ENCODE results near the gene CHMP4B. TPM values are rescaled to one million over a fixed set of nuclear protein-coding genes. Genes with fewer than 3 reads are reported as not detected.

The CHMP4B gene, protein sequence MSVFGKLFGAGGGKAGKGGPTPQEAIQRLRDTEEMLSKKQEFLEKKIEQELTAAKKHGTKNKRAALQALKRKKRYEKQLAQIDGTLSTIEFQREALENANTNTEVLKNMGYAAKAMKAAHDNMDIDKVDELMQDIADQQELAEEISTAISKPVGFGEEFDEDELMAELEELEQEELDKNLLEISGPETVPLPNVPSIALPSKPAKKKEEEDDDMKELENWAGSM
- 24.6 TPM for total RNA-seq (ENCODE audit: insufficient read depth, low replicate concordance)

DNA sequence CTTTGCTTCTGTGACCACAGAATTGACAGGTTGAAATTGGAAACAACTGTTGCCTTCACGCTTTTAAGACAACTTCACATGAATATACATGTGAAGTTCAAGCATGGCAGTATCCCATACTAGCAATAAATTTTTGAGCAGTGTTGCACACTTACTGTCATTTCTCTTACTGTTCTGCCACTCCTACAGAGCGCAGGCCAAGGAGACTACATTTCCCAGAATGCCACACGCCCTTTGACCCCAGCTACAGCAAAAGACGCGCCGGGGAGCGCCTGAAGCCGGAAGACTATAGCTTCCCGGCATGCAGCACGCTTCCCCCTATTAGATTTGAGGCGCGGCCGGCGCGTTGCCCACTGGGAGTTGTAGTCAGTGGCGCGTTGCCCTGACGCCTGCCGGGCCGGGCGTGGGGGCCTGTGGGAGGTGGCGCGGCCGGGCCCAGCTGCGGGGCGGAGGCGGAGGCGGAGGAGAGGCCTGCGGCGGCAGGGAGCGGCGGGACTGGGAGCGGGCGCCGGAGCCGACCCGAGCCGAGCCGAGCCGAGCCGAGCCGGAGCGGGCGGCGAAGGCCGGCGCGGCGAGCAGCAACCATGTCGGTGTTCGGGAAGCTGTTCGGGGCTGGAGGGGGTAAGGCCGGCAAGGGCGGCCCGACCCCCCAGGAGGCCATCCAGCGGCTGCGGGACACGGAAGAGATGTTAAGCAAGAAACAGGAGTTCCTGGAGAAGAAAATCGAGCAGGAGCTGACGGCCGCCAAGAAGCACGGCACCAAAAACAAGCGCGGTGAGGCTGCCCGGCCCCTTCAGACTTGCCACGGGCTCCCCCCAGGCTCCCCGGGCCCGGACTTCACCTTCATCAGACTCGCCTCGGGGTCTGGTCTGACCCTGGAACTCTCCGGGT is at the start of gene CHMP4B:
TSS of gene CHMP4B (plus strand) at position 464 of the 891 bp plus-strand sequence. CDS start at position 585, 121 bp downstream.
- DNase-seq (ENCODE audit: low spot score) = peak; percentile 99

DNA sequence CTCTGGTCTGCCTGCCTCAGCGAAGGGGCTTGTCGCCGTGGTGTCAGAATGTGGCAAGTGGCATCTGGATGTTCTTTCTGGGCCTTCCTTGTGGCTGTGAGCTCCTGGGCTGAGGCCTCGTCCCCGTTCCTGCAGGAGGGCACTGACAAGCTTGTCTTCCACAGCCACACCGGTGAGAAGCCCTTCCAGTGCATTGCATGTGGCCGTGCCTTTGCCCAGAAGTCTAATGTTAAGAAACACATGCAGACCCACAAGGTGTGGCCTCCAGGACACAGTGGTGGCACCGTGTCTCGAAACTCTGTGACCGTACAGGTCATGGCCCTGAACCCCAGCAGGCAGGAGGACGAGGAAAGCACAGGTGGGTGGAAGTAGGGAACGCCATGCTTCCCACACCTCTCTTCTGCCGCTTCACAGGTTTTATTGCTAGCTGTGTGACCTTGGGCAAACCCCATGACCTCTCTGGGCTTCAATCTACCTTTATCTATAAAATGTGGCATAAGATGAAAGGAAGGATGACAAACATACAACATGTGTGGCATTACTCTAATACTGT is 49.4 kb upstream of the CHMP4B start:
- no peak for DNase-seq (ENCODE audit: low spot score)

DNA sequence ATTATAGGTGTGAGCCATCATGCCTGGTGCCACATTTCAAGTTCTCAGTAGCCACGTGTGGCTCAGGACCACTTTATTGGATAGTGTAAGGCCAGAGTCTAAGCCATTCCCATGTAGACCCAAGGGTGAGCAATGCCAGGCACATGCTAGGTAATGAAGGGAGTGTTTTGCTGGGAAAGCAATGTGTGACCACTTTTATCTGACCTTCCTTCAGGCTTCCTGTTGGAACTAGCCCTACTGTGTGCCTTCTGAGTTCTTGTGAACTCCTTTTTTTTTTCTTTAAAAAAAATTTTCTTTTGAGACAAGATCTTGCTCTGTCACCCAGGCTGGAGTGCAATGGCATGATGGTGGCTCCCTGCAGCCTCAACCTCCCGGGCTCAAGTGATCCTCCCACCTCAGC is 46.0 kb upstream of the CHMP4B start:
- DNase-seq (ENCODE audit: low spot score) = no peak

DNA sequence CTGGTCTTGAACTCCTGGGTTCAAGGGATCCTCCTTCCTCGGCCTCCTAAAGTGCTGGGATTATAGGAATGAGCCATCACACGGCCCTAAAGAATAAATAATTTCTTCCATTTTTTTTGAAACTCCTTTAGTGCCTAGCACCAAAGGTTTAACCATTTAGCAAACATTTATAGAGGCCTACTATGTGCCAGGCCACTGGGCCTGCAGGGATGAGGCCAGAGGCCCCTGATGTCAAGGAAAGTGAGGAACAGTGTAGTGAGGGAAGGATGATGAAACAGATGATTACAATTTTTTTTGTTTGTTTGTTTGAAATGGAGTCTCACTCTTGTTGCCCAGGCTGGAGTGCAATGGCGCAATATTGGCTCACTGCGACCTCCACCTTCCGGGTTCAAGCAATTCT is 45.6 kb upstream of the CHMP4B start:
- DNase-seq (ENCODE audit: low spot score) = no peak

DNA sequence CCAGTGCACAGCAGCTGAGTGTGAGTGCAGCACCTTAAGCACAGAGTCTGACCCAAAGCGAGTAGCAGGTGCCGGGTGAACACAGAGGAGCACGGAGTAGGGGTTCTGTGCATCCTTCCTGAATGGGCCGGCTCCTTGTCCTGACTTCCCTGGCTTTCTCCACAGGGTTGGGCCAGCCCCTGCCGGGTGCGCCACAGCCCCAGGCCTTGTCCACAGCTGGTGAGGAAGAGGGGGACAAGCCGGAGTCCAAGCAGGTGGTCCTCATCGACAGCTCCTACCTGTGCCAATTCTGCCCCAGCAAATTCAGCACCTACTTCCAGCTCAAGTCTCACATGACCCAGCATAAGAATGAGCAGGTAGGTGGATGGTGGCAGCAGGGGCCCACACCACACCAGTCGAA is 44.5 kb upstream of the CHMP4B start:
- DNase-seq (ENCODE audit: low spot score) = no peak

DNA sequence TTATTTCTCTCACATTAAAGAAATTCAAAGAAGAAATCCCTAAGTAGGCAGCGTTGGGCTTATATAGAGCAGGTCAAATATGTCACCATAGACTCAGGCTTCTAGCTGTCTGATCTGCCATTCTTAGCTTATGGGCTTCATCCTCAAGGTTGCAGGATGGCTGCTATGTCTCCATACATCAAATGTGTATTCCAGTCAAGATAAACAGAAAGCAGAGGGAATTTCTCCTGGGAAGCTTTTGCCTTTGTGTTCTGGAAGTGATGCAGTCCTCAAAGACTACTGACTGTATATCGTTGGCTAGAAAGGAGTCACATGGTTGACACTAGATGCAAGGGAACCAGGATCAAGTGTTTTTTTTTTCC is 43.4 kb upstream of the CHMP4B start:
- no peak for DNase-seq (ENCODE audit: low spot score)

DNA sequence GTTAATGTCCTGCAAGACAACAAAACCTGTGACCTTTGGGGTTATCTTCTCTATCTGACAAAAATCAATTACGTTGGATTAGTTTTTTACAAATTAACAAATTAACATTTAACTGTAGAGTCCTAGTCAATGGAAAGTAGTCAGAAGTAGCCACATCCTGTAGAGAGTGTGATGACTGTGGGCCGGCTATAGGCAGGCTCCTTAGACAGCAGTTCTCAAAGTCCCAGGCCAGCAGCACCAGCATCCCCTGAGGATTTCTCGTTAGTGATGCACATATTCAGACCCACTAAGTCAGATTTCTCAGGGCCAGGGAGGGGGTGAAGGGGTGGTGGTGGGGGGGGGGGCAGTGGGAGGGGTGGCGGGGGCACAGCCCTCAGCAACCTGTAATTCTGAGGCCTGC is 42.1 kb upstream of the CHMP4B start:
- DNase-seq (ENCODE audit: low spot score) = no peak

DNA sequence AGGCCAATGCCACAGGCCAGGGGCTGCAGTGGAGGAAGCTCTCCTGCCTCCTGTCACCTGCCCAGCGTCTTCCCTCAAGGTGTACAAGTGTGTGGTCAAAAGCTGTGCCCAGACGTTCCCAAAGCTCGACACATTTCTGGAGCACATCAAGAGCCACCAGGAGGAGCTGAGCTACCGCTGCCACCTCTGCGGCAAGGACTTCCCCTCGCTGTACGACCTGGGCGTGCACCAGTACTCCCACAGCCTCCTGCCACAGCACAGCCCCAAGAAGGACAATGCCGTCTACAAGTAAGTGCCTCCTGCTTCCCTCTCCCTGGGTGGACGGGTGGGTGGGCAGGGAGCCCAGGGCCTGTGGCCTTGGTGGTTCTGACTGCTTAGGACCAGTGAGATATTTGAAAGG is 41.1 kb upstream of the CHMP4B start:
- no peak for DNase-seq (ENCODE audit: low spot score)

DNA sequence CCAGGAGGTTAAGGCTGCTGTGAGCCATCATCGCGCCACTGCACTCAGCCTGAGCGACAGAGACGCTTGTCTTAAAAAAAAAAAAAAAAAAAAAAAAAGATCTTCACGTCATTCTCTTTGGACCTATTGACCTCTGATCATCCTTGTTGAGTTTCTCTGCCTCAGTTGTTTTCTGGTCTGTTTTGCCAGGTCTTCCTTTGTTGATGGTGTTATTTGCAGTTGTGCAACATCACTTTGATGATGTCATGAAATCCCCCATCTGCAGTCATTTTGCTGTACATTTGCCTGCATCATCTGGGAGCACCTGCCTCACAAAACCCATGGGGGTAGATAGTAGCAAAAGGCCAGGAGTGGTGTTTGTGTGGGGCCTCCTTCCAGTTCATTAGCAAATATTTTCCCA is 39.2 kb upstream of the CHMP4B start:
- DNase-seq (ENCODE audit: low spot score) = no peak

DNA sequence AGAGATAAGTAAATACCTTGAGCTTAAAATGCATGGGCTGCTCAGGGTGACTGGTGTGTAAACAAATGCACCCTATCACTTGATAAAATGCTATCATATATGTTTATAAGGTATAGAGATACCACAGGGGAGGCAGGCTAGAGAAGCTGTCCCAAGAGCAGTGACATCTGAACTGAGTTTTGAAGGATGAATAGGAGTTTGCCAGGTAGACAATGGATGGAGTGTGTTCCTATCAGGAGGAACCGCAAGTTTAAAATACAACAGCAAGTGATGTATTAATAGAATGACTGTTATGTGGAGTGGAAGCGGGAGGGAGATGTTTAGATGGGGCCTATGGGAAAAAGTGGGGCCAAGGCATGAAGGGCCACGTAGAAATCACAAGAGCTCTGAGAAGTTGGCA is 38.7 kb upstream of the CHMP4B start:
- no peak for DNase-seq (ENCODE audit: low spot score)

DNA sequence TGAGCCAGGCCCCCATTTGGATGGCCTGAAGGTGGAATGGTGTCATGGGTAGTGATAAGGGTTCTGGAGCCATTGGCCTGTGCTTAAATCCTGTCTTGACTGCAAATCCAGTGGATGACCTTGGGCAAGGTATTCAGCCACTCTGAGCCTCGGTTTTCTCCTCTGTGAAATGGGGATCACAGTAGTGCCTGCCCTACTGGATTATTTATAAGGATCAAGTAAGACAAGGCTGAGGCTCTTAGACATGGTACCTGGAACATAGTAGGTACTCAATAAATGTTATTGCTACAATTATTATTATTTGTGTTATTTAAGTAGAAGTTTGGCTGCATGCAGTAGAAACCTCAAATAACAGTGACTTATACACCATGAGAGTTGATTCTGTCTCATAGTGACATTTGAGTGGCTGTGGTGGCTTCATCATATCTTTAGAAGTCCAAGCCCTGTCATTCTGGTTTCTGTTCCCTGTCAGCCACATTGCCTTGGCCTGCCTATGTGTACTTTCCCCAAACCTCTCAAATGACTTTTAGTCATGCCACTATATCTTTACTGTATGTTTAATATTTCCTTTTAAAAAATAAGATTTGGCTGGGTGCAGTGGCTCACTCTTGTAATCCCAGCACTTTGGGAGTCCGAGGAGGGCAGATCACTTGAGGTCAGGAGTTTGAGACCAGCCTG is 37.6 kb upstream of the CHMP4B start:
- DNase-seq (ENCODE audit: low spot score) = no peak

DNA sequence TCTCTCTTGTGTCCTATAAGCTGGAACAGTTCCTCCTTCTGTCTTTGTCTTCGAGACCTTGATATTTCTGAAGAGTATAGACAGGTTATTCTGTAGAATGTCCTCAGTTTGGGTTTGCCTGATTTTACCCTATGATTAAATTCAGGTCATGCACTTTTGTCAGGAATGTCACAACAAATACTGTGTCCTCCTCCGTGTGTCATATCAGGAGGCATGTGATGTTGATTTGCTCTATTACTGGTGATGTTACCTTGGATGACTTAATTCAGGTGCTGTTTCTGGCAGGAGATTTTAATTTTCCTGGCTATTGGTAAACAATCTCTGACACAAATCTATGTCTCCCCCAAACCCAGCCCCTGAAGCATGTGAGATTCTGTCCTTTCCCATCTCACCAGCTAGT is 33.3 kb upstream of the CHMP4B start:
- DNase-seq (ENCODE audit: low spot score) = no peak

DNA sequence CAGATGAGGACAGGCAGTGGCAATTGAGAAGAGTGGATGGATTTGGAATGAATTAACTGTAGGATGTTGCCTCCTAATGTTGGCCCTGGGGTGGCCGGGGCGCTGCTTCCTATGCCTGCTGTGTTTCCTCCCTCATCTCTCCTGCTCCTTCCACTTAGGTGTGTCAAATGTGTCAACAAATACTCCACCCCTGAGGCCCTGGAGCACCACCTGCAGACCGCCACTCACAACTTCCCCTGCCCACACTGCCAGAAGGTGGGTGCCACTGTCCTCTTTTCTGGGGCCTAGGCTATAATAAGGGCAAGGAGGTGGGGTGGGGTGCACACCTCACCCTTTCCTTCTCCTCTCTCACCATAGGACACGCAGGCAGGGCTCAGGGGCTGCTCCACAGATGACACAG is 30.0 kb upstream of the CHMP4B start:
- DNase-seq (ENCODE audit: low spot score) = no peak

DNA sequence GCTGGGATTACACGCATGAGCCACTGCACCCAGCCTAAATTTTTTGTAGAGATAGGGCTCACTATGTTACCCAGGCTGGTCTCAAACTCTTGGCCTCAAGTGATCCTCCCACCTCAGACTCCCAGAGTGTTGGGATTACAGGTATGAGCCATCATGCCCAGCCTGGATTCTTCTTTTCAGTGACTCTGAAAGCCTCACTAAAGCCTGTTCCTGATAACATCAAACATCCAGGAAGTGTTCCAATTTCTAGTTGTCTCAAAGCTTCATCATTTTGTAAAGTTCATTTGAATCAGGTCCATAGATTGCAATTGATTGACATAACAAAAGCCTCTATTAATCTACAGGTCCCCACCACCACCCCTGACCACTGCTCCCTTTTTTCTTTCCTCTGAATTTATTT is 29.2 kb upstream of the CHMP4B start:
- peak; percentile 15 for DNase-seq (ENCODE audit: low spot score)

DNA sequence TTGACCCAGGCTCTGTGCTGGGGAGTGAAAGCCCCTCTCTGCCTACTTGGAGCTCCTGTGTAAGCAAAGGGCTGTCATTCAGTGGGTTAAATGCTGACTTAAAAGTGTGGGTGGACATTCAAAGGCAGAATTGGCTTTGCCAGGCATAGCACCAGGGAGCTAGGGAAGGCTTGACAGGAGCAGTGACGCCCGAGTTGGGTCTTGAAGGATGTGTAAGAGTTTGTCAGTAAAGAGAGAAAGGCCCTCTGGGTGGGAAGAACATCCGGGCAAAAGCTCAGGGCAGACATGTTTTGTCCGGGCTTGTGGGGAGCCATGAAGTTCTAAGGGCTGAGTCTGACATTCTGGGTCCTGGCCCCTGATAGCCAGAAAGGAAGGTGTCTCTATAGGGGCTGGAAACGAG is 27.9 kb upstream of the CHMP4B start:
- no peak for DNase-seq (ENCODE audit: low spot score)

DNA sequence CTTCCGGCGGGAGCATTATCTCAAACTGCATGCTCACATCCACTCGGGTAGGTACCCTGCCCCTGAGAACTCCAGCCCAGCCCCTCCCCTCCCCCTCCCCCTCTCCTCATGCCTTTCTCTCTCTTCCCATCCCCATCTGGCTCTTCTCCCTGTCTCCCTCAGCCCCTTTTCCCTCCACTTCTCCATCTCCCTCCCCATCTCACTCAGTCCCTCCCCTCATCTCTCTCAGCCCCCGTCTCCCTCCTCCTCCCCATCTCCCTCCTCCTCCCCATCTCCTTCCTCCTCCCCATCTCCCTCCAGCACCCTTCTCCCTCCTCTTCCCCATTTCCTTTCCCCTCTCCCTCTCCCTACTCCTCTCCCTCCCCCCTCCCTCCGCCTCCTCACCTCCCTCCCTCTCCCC is 27.3 kb upstream of the CHMP4B start:
- DNase-seq (ENCODE audit: low spot score) = no peak

DNA sequence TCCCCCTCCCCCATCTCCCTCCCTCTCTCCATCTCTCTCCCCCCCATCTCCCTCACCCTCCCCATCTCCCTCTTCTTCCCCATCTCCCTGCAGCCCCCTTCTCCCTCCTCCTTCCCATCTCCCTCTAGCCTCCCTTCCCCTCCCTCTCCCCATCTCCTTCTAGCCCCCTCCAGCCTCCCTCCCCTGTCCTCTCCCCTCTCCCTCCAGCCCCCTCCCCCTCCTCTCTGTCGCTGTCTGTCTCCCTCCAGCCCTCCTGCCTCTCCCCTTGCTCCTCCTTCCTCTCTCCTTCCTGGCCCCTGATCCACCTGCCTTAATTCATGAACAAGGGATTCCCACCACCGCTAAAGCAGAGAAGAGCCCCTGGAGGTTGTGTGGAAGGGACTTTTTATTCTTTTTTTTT is 26.9 kb upstream of the CHMP4B start:
- no peak for DNase-seq (ENCODE audit: low spot score)

DNA sequence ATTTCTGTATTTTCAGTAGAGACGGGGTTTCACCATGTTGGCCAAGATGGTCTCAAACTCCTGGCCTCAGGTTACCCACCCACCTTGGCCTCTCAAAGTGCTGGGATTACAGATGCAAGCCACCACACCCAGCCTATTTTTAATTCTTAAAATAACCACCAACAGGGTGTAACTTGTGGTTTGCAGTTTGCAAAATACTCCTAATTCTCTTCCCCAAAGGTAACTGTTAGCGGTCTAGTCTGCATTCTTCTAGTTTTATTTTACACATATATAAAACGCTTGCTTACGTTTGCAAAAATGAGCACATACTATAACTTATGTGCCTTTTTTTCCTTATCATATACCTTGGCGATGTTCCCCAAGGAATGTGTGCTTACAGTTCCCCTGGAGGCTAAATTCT is 25.6 kb upstream of the CHMP4B start:
- no peak for DNase-seq (ENCODE audit: low spot score)

DNA sequence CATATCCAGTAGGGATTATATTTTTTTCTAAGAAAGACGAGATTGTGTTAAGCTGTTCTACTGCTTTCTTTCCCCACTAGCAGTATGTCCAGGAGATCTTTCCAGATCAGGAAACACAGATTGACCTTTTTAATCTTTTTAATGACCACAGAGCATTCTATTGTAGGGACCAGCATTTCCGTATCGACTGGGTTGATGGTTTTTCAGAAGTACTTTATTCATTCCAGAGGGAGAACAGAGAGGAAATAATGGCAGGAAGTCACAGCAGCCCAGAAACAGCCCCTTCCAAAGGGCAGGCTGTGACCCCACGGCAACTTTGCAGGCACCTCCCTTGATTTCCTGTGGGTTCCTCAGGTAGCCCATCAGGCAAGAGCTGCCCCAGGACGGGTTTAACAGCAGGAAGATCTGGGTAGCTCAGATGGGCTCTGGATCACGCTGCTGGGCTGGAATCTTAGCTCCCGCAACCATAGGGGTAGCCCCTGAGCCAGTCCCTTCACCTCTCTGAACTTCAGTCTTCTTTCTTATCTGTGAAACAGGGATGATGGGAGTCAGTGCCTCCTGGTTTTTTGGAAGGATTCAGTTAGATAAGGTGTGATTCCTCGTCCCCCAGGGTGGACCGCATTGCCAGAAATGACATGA is 23.8 kb upstream of the CHMP4B start:
- no peak for DNase-seq (ENCODE audit: low spot score)

DNA sequence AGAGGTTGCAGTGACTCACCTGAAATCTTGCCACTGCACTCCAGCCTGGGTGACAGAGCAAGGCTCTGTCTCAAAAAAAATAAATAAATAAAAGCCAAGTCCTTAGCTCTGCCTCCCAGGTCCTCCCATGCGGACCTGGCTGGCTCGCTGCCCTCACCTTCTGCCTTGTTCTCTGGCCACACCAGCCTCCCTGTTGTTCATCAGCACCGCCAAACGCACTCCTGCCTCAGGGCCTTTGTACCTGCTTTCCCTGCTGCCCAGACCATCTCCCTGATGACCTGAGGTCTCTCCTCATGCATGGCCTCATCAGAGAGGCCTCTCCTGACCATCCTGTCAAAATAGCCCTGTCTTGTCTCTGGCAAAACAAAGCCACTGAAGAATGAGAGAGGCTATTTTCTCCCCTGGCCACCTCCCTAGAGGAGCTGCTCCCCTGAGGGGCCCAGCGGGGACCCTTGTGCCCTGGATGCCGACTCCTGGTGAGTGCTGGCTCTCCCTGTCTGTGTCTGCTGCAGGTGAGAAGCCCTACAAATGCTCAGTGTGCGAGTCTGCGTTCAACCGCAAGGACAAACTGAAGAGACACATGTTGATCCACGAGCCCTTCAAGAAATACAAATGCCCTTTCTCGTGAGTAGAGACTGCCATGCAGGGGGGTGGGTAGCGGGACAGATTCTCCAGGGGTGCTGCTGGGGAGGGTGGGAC is 22.6 kb upstream of the CHMP4B start:
- DNase-seq (ENCODE audit: low spot score) = no peak
